Colonic mucosa (tissue), 4 donors: ENCODE measurements around the gene FRYL. TPM values are rescaled to one million over a fixed set of nuclear protein-coding genes. Genes with fewer than 3 reads are reported as not detected.
"Not testable (repeated sequence)": the region's sequence is repeated elsewhere in the genome, so short reads cannot be mapped to it uniquely, and the experiment has no call there.

Experiments
- DNase-seq: peaks from one replicate; pipeline ENCODE4 v3.0.0-alpha.2; 2020
- H3K27ac ChIP-seq: fragments of 200-600 bp; one replicate; pipeline ENCODE4 v1.8.0; 2021
- H3K27me3 ChIP-seq: fragments of 200-600 bp; one replicate; pipeline ENCODE4 v1.8.0; 2021
- H3K36me3 ChIP-seq: fragments of 200-600 bp; one replicate; pipeline ENCODE4 v1.8.0; 2021
- H3K4me1 ChIP-seq: fragments of 200-600 bp; one replicate; pipeline ENCODE4 v1.8.0; 2021; ENCODE audit warnings: mild to moderate bottlenecking
- H3K4me3 ChIP-seq: fragments of 200-600 bp; one replicate; pipeline ENCODE4 v1.8.0; 2021
- H3K9ac ChIP-seq, 2 donors: one replicate each; pipeline ENCODE4 v1.7.0; 2013; ENCODE audit warnings: control low read depth in 2 of 2, low read depth in 2 of 2, low read length in 2 of 2
- H3K9me3 ChIP-seq: fragments of 200-600 bp; one replicate; pipeline ENCODE4 v1.8.0; 2021
- intact Hi-C: fragments of 100-400 bp; cut with DNase I; formaldehyde crosslinking; loops from one replicate; pipeline ENCODE4 v1.14.1; 2022
- total RNA-seq, 2 donors: library from RNA; stranded (reverse); fragmentation: NEBNext Ultra II Directional in 1 of 2; extraction: Animal tissue kit (Norgen Biotek cat#: 25700) in 1 of 2; gene quantifications; one replicate each; pipeline ENCODE4 v1.2.1, GENCODE V29; 2021
- TF ChIP-seq, protein P1 (sequence below): fragments of 200-600 bp; IDR thresholded peaks from one replicate; pipeline ENCODE4 v1.8.0; 2022; ENCODE audit warnings: antibody characterized with exemption, mild to moderate bottlenecking
- donor health status: healthy.
- donor health status: DM: no; HTN: no; CAD: no.
- donor health status: DM: no; HTN: no; CAD: no.

Gene FRYL
- 100 to 1,000 TPM; 193 to 292 TPM for total RNA-seq

DNA sequence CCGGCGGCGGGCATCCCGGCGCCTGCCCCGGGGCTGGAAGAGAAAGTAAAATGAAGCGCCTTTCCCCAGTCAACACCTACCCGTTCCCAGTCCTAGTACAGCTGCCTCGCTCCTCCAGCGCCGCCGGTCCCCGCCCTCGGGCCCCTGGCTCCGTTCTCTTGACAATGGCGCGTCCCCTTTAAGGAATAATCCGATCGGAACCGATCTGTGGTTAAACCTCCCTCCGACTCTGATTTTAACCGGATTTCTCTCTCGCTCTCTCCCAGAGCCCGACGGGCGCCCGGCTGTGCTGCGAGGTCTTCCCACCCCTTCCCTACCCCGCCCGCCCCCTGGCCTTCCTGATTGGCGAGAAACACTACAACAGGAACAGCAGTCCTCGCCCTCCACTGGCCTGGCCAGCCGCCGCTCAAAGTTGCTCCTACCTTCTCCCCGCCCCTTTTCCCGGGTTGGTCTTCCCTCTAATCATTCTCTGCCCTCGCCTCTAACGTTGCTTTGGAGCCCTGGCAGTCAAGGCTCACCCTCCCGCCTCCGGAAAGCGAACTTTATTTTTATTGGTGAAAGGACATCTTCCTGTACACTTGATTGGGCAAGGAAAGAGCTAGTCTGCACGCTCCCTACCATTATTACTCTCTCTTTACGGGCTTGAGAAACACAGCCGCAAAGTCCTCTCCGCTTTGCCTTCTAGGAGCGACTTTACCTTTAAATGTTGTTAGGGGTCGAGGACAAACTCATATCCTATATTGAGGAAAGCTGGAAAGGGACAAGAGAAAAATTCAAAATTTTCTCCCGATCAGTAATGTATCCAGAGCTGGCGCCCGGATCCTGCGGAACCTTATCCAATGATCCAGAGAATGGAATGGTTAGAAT, at the start of gene FRYL:
FRYL (minus strand) TSS at position 282 of the 867 bp plus-strand sequence. CDS start 145,869 bp downstream, outside the sequence.
- no peaks in the 10 kb centered on the region for H3K36me3 ChIP-seq
- H3K27ac ChIP-seq, result peak within 1 kb of the TSS; percentile 99
- peak; percentile 100 for DNase-seq
- intact Hi-C loops, result loop anchor here (2.0 to 10.0 kb wide), 2 partner anchors 49 to 125 kb away; partner anchors contain the start of gene OCIAD2
- peak within 1 kb of the TSS; percentile 86 to 96 for H3K9ac ChIP-seq
- no peaks in the 10 kb centered on the region for H3K27me3 ChIP-seq
- H3K4me3 ChIP-seq, result peak within 1 kb of the TSS; percentile 98
- no peaks in the 10 kb centered on the region for H3K9me3 ChIP-seq
- TF ChIP-seq, protein P1, sequence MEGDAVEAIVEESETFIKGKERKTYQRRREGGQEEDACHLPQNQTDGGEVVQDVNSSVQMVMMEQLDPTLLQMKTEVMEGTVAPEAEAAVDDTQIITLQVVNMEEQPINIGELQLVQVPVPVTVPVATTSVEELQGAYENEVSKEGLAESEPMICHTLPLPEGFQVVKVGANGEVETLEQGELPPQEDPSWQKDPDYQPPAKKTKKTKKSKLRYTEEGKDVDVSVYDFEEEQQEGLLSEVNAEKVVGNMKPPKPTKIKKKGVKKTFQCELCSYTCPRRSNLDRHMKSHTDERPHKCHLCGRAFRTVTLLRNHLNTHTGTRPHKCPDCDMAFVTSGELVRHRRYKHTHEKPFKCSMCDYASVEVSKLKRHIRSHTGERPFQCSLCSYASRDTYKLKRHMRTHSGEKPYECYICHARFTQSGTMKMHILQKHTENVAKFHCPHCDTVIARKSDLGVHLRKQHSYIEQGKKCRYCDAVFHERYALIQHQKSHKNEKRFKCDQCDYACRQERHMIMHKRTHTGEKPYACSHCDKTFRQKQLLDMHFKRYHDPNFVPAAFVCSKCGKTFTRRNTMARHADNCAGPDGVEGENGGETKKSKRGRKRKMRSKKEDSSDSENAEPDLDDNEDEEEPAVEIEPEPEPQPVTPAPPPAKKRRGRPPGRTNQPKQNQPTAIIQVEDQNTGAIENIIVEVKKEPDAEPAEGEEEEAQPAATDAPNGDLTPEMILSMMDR, result no peak
- peaks cover 6% of the 10 kb centered on the region for H3K4me1 ChIP-seq

DNA sequence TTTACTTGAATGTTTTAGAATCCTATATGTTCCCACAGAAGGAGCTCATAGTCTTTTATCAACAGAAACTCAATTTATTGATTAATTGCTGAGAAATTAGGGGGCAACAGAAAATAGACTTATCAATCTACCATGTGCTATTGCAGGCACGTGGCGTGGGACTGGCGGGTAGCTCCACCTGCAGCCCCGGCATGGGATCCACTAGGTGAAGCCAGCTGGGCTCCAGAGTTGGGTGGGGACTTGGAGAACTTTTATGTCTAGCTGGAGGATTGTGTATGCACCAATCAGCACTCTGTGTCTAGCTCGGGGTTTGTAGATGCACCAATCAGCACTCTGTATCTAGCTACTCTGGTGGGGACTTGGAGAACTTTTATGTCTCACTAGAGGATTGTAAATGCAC, 47.5 kb upstream of the FRYL start:
- TF ChIP-seq, protein P1, result no peak
- no peaks in the 10 kb centered on the region for H3K27me3 ChIP-seq
- H3K27ac ChIP-seq, result no peak overlapping the region
- no peak overlapping the region for H3K9ac ChIP-seq
- no peaks in the 10 kb centered on the region for H3K9me3 ChIP-seq
- no peaks in the 10 kb centered on the region for H3K36me3 ChIP-seq
- no peak overlapping the region for H3K4me3 ChIP-seq
- intact Hi-C loops, result loop anchor here (2.0 kb wide), 1 partner anchor 47 kb away; the partner anchor contains the start of gene FRYL
- no peaks in the 10 kb centered on the region for H3K4me1 ChIP-seq
- no peak for DNase-seq

GRCh38 chr4:48821431-48821830, 41.4 kb upstream of the FRYL start:
- H3K27ac ChIP-seq, H3K27me3 ChIP-seq, intact Hi-C loops, H3K9ac ChIP-seq, H3K4me3 ChIP-seq, H3K9me3 ChIP-seq, DNase-seq, H3K4me1 ChIP-seq, H3K36me3 ChIP-seq: not testable (repeated sequence)

GRCh38 chr4:48816971-48817370, 36.9 kb upstream of the FRYL start:
- intact Hi-C loops, result no loop called here
- no peak overlapping the region for H3K27ac ChIP-seq
- H3K4me1 ChIP-seq, result no peaks in the 10 kb centered on the region
- DNase-seq, result no peak
- no peak overlapping the region for H3K4me3 ChIP-seq
- H3K9ac ChIP-seq, result no peak overlapping the region
- TF ChIP-seq, protein P1, result no peak
- H3K9me3 ChIP-seq, result no peaks in the 10 kb centered on the region
- no peaks in the 10 kb centered on the region for H3K36me3 ChIP-seq
- H3K27me3 ChIP-seq, result no peaks in the 10 kb centered on the region

DNA sequence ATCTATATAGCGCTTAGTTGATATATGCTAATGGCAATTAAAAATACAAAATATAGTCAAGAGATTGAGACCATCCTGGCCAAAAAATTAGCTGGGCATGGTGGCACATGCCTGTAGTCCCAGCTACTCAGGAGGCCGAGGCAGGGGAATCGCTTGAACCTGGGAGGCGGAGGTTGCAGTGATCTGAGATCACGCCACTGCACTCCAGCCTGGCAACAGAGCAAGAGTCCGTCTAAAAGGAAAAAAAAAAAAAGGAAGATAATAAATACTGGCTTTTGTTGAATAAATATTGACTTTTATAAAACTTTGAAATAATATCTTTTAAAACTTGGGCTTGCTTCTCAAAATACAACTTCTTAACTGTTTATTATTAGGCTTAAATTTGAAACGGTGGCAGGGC, 36.2 kb upstream of the FRYL start:
- DNase-seq, H3K36me3 ChIP-seq, H3K27me3 ChIP-seq, intact Hi-C loops, H3K4me1 ChIP-seq, H3K27ac ChIP-seq, H3K9me3 ChIP-seq, H3K4me3 ChIP-seq, H3K9ac ChIP-seq: not testable (repeated sequence)

DNA sequence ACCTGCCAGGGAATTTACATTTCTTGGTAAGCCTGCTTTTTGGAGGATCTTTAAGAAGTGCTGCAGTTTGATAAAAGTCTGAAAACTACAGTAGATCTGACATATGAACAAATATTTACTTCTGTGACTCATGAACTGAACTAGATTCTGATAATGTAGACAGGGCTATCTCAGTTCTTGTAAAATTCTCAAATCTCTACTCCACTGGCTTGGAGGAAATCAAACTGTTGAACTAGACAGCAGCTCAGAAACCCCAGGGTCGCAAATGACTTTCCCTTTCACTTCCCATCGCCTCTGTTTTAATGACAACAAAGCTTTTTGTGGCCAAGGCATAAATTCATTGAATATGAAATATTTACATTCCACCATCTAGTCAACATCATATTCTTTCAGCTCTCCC, 35.4 kb upstream of the FRYL start:
- intact Hi-C loops, result no loop called here
- Histone ChIP-seq H3K9me3 (no peaks in the 10 kb centered on the region), H3K9ac (no peak overlapping the region), H3K4me1 (no peaks in the 10 kb centered on the region), H3K36me3 (no peaks in the 10 kb centered on the region), H3K4me3 (no peak overlapping the region), H3K27me3 (no peaks in the 10 kb centered on the region), H3K27ac (no peak overlapping the region)
- TF ChIP-seq, protein P1, result no peak
- DNase-seq, result no peak
